Astrocyte (in vitro differentiated cells and primary cell): ENCODE data around the gene PEX19.

Source experiments
- EZH2 ChIP-seq: IDR thresholded peaks from 2 replicates; pipeline ENCODE4 v1.6.1; 2012; ENCODE audit warnings: mild to moderate bottlenecking, low read length, inconsistent platforms; ENCODE audit not compliant: insufficient read depth
- TF ChIP-seq, protein P1 (sequence below): IDR thresholded peaks from 2 replicates; pipeline ENCODE4 v1.5.1; 2011; ENCODE audit warnings: low read depth, mild to moderate bottlenecking, inconsistent platforms, low read length, moderate library complexity; ENCODE audit not compliant: insufficient read depth

- TF ChIP-seq, protein P1, sequence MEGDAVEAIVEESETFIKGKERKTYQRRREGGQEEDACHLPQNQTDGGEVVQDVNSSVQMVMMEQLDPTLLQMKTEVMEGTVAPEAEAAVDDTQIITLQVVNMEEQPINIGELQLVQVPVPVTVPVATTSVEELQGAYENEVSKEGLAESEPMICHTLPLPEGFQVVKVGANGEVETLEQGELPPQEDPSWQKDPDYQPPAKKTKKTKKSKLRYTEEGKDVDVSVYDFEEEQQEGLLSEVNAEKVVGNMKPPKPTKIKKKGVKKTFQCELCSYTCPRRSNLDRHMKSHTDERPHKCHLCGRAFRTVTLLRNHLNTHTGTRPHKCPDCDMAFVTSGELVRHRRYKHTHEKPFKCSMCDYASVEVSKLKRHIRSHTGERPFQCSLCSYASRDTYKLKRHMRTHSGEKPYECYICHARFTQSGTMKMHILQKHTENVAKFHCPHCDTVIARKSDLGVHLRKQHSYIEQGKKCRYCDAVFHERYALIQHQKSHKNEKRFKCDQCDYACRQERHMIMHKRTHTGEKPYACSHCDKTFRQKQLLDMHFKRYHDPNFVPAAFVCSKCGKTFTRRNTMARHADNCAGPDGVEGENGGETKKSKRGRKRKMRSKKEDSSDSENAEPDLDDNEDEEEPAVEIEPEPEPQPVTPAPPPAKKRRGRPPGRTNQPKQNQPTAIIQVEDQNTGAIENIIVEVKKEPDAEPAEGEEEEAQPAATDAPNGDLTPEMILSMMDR: no peak
- no peak for TF ChIP-seq EZH2
These were observed 30.4 kb upstream of the PEX19 start for GRCh38 chr1:160315359-160315758.
